NT2/D1 (cell line): ENCODE measurements around the gene C9orf152.
"Not testable (repeated sequence)": the region's sequence is repeated elsewhere in the genome, so short reads cannot be mapped to it uniquely, and the experiment has no call there.

ENCODE experiments used
- DNase-seq: peaks from one replicate; pipeline ENCODE4 v3.0.0-alpha.2; 2011; ENCODE audit warnings: low read depth, low spot score
- H3K27me3 ChIP-seq: 2 replicates; pipeline ENCODE4 v1.6.0; 2011; ENCODE audit warnings: mild to moderate bottlenecking; ENCODE audit not compliant: insufficient read length, insufficient read depth
- H3K36me3 ChIP-seq: 2 replicates; pipeline ENCODE4 v1.6.1; 2011; ENCODE audit warnings: mild to moderate bottlenecking, low read length, mixed read lengths; ENCODE audit not compliant: insufficient read depth, insufficient read length
- H3K4me1 ChIP-seq: 2 replicates; pipeline ENCODE4 v1.5.1; 2011; ENCODE audit not compliant: insufficient read depth, insufficient read length
- H3K4me3 ChIP-seq: 2 replicates; pipeline ENCODE4 v1.5.1; 2011; ENCODE audit warnings: low read depth; ENCODE audit not compliant: insufficient read length
- H3K9ac ChIP-seq: 2 replicates; pipeline ENCODE4 v1.6.0; 2011; ENCODE audit warnings: low read depth; ENCODE audit not compliant: insufficient read length
- H3K9me3 ChIP-seq: 2 replicates; pipeline ENCODE4 v1.5.1; 2011; ENCODE audit warnings: mild to moderate bottlenecking, low read length; ENCODE audit not compliant: insufficient read depth
- SUZ12 ChIP-seq: IDR thresholded peaks from 2 replicates; pipeline ENCODE4 v1.6.1; 2011; ENCODE audit not compliant: insufficient read length, insufficient read depth; ENCODE audit errors: extremely low read depth
- YY1 ChIP-seq: IDR thresholded peaks from 2 replicates; pipeline ENCODE4 v1.6.1; 2011; ENCODE audit not compliant: insufficient read length, insufficient read depth
- ZNF274 ChIP-seq: IDR thresholded peaks from 2 replicates; pipeline ENCODE4 v1.6.1; 2011; ENCODE audit warnings: mild to moderate bottlenecking, low read depth, low read length

C9orf152 gene

DNA sequence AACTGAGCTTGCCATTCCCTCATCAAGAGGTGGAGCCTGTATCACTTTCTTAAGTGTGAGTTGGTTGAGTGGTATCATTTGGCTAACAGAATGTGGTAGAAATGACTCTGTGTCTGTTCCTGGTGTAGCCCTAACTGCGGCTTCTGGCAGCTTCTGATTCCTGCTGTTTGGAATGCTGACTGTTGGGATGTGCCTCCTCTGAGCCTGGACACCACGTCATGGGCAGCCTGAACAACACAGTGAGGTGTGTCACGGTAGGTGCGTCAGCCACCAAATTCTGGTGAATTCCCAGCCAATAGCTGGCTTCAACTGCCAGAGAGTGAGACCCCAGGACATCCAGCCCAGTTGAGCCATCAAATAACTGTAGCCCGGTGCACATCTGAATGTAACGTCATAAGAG lies 6.1 kb upstream of the C9orf152 start:
- DNase-seq = no peak
- Histone ChIP-seq H3K36me3 (no peaks in the 10 kb centered on the region), H3K27me3 (no peaks in the 10 kb centered on the region), H3K9ac (no peak overlapping the region), H3K4me3 (no peak overlapping the region), H3K9me3 (peaks cover 7% of the 10 kb centered on the region; the same call in 1 of the 2 replicates), H3K4me1 (peaks cover 3% of the 10 kb centered on the region)
- TF ChIP-seq YY1 (no peak), ZNF274 (no peak), SUZ12 (no peak)

DNA sequence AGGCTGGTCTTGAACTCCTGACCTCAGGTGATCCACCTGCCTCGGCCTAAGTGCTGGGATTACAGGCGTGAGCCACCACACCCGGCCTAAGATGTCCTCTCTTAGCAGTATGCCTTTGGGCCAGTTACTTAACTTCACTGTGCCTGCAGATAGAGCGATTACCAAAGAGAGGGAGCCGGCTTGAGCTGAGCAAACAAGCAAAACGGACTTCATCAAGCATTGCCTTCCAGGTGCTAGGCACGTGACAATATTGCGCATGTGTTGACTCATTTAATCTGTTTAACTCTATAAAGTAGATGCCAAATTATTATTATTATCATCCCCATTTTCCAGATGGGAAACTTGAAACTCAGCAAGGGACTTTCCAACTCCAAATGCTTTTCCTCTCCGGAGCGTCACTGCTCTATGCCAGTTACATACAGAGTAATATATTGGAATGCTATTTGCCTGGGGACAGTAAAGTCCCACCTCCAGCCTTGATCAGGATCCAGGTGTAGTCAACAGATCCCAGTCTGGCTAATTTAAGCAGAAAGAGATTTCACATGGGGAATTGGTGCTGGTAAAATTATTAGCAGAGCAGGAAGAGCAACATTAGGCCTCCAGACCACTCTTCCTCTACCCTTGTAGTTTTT lies 5.6 kb upstream of the C9orf152 start:
- TF ChIP-seq SUZ12 (no peak), ZNF274 (no peak), YY1 (no peak)
- Histone ChIP-seq H3K27me3 (no peaks in the 10 kb centered on the region), H3K9ac (no peak overlapping the region), H3K9me3 (peaks cover 7% of the 10 kb centered on the region; the same call in 1 of the 2 replicates), H3K4me3 (no peak overlapping the region), H3K4me1 (no peaks in the 10 kb centered on the region), H3K36me3 (no peaks in the 10 kb centered on the region)
- DNase-seq = no peak

DNA sequence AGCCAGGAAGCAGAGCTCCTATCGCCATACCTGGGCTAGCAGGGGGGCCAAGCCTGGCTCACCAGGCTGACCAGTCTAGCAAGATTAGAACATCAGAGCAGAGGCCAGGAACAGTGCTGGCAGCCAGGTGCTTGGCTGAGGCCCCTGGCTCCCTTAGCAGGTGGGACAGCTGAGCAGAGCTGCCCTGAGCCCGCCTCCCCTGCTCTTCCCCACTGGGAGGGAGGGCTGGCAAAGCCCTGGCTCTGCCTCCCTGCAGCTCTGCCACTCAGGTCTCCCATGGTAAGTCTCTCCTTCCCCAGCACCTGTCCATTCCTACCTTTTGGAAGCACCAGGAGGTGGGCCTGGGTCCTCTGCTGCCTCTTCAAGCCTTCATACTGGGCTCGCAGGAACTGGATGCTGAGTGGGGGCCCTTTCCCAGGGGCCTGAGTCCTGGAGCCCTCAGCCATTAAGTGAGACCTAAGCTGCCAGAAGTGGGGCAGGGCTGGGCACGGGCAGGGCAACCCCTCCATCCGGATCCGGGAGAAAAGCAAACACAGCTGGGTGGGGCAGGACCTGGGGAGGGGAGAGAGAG lies 803 bp downstream of the C9orf152 start:
- Histone ChIP-seq H3K27me3 (peaks cover 3% of the 10 kb centered on the region), H3K9ac (no peak overlapping the region), H3K4me3 (no peak overlapping the region), H3K4me1 (no peaks in the 10 kb centered on the region), H3K36me3 (no peaks in the 10 kb centered on the region), H3K9me3 (peaks cover 7% of the 10 kb centered on the region; the same call in 1 of the 2 replicates)
- TF ChIP-seq SUZ12 = no peak
- no peak for TF ChIP-seq YY1
- no peak for TF ChIP-seq ZNF274
- no peak for DNase-seq

DNA sequence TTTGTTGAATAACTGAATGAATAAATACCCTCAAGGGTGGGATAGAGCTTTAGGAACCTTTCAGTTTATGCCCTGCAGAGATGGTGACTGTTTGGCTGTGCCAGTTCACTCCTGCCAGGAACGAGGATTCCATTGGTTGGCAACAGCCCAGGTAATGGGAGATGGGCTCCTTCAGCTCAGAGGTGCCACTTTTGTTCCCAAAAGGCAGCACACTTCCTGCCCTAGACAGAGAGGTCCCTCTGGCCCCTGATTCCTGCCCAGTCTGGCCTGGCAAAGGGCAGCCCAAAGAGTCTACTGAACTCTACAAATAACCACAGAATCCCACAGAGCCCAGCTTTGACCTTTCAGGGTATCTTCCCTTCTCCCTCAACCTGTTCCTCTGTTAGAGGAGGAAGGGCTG lies 1.6 kb downstream of the C9orf152 start:
- DNase-seq = no peak
- Histone ChIP-seq H3K4me1 (no peaks in the 10 kb centered on the region), H3K36me3 (no peaks in the 10 kb centered on the region), H3K9ac (no peak overlapping the region), H3K27me3 (peaks cover 3% of the 10 kb centered on the region), H3K9me3 (peaks cover under 1% of the 10 kb centered on the region; the same call in 1 of the 2 replicates), H3K4me3 (no peak overlapping the region)
- TF ChIP-seq YY1 (no peak), ZNF274 (no peak), SUZ12 (no peak)

DNA sequence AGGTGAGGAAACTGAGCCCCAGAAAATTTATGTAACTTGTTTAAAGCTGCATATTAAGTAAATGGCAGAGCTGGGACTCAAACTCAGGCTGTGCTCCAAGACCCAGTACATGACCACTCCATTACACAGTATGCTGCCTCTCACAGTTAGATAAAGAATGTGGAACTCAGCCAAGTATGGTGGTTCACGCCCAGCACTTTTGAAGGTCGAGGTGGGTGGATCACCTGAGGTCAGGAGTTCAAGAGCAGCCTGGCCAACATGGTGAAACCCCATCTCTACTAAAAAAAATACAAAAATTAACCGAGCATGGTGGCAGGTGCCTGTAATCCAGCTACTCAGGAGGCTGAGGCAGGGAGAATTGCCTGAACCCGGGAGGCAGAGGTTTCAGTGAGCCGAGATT lies 2.3 kb downstream of the C9orf152 start:
- H3K27me3 ChIP-seq, H3K4me1 ChIP-seq, DNase-seq, H3K9me3 ChIP-seq, H3K9ac ChIP-seq, H3K36me3 ChIP-seq, H3K4me3 ChIP-seq: not testable (repeated sequence)

DNA sequence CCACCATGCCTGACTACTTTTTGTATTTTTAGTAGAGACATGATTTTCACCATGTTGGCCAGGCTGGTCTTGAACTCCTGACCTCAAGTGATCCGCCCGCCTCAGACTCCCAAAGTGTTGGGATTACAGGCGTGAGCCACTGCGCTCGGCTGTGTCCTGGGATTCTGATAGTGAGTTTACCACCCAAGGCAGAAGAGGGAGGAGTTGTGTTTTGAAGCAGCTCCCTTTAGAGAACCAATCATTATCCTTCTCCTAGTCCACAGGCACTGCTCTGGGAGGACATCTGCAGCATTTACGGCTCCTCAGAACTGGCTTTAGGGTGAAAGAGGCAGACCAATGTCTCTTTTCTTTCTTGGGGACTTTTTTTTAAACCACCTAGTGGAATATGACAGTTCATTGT lies 5.7 kb downstream of the C9orf152 start:
- no peak for TF ChIP-seq SUZ12
- no peak for TF ChIP-seq ZNF274
- TF ChIP-seq YY1 = no peak
- no peaks in the 10 kb centered on the region for H3K27me3 ChIP-seq
- DNase-seq = no peak
- no peaks in the 10 kb centered on the region for H3K9me3 ChIP-seq
- no peak overlapping the region for H3K9ac ChIP-seq
- H3K4me1 ChIP-seq = no peaks in the 10 kb centered on the region
- no peak overlapping the region for H3K4me3 ChIP-seq
- H3K36me3 ChIP-seq = no peaks in the 10 kb centered on the region

DNA sequence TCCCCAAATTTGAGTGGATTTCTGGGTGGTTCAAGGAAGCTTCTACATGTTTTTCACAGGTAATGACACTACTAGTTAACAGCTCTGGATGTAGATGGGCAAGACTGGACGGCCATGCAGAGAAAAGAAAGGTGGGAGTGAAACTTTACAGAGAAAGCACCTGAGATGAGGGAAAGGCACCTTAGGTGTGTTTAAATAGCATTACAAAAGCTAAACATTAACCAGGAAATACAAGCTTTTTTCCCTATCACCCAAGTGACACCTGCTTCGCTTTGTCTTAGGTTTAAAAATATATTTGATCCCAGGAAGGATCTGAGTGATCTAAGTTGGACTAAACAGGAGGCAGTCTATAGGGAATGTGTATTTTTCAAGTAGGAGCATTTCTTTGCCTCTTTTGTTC lies 8.3 kb downstream of the C9orf152 start:
- Histone ChIP-seq H3K9me3 (peaks cover 5% of the 10 kb centered on the region; the same call in 1 of the 2 replicates), H3K4me3 (no peak overlapping the region), H3K9ac (no peak overlapping the region), H3K36me3 (no peaks in the 10 kb centered on the region), H3K4me1 (no peaks in the 10 kb centered on the region), H3K27me3 (no peaks in the 10 kb centered on the region)
- TF ChIP-seq SUZ12 = no peak
- no peak for TF ChIP-seq YY1
- no peak for TF ChIP-seq ZNF274
- DNase-seq = no peak

DNA sequence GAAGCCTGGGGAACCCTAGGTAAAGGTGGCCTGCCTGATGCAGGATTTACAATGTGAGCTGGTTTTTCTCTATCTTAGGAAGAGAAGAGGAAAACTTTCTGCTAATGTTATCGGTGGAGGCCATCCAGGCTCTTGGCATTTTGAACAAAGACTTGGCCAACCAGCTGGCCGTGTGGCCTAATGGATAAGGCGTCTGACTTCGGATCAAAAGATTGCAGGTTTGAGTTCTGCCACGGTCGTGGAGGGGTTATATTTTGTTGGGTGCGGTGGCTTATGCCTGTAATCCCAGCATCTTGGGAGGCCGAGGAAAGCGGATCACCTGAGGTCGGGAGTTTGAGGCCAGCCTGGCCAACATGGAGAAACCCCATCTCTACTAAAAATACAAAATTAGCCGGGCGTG lies 9.6 kb downstream of the C9orf152 start:
- peaks cover 6% of the 10 kb centered on the region; the same call in 1 of the 2 replicates for H3K9me3 ChIP-seq
- TF ChIP-seq ZNF274 (no peak), SUZ12 (no peak), YY1 (no peak)
- no peaks in the 10 kb centered on the region for H3K27me3 ChIP-seq
- no peaks in the 10 kb centered on the region for H3K4me1 ChIP-seq
- no peak overlapping the region for H3K4me3 ChIP-seq
- DNase-seq = no peak
- no peak overlapping the region for H3K9ac ChIP-seq
- H3K36me3 ChIP-seq = no peaks in the 10 kb centered on the region
